Osteoblast (primary cell): Measurements from ENCODE around the gene STARD3. TPM values are rescaled to one million over a fixed set of nuclear protein-coding genes. Genes with fewer than 3 reads are reported as not detected.

Experiments
- DNase-seq: peaks from one replicate; pipeline ENCODE4 v3.0.0; 2011; ENCODE audit warnings: low spot score, mixed read lengths; ENCODE audit not compliant: insufficient read length; ENCODE audit errors: missing footprints
- H2AFZ ChIP-seq: 2 replicates; pipeline ENCODE4 v1.6.0; 2011; ENCODE audit warnings: mild to moderate bottlenecking, low read length
- H3K27ac ChIP-seq: 2 replicates; pipeline ENCODE4 v1.5.1; 2011; ENCODE audit warnings: mild to moderate bottlenecking, low read depth, low read length, moderate library complexity
- H3K27me3 ChIP-seq: 2 replicates; pipeline ENCODE4 v1.6.0; 2012; ENCODE audit warnings: mild to moderate bottlenecking, control low read depth, inconsistent platforms, low read length, moderate library complexity; ENCODE audit not compliant: insufficient read depth
- H3K36me3 ChIP-seq: 2 replicates; pipeline ENCODE4 v1.5.1; 2011; ENCODE audit warnings: mild to moderate bottlenecking, low read length, control low read depth, moderate library complexity; ENCODE audit not compliant: insufficient read depth
- H3K4me1 ChIP-seq: 2 replicates; pipeline ENCODE4 v1.5.1; 2011; ENCODE audit warnings: mild to moderate bottlenecking, low read length, control low read depth, moderate library complexity; ENCODE audit not compliant: insufficient read depth
- H3K4me2 ChIP-seq: 2 replicates; pipeline ENCODE4 v1.6.0; 2011; ENCODE audit warnings: mild to moderate bottlenecking, low read length; ENCODE audit not compliant: insufficient read depth
- H3K4me3 ChIP-seq: fragments of 200-600 bp; sonication (generic); 3 replicates; pipeline ENCODE4 v1.5.1; 2012; ENCODE audit warnings: mild to moderate bottlenecking, low read length, inconsistent platforms; ENCODE audit not compliant: insufficient read depth
- H3K79me2 ChIP-seq: 2 replicates; pipeline ENCODE4 v1.6.0; 2012; ENCODE audit warnings: mild to moderate bottlenecking, low read length, control low read depth, inconsistent platforms; ENCODE audit not compliant: insufficient read depth
- H3K9me3 ChIP-seq: 2 replicates; pipeline ENCODE4 v1.5.1; 2011; ENCODE audit warnings: low read depth, low read length, control low read depth
- H4K20me1 ChIP-seq: 2 replicates; pipeline ENCODE4 v1.6.0; 2012; ENCODE audit warnings: mild to moderate bottlenecking, low read length, control low read depth; ENCODE audit not compliant: insufficient read depth
- CTCF ChIP-seq: IDR thresholded peaks from 2 replicates; pipeline ENCODE4 v1.5.1; 2011; ENCODE audit warnings: mild to moderate bottlenecking, low read depth, low read length, moderate library complexity; ENCODE audit errors: extremely low read depth
- total RNA-seq: library from RNA; depleted of rRNA; stranded (reverse); fragments of >200 nt; gene quantifications from 2 replicates; pipeline ENCODE4 v1.2.3, GENCODE V29; 2012

The STARD3 gene
- total RNA-seq, 1 donor: 35.8 TPM

DNA sequence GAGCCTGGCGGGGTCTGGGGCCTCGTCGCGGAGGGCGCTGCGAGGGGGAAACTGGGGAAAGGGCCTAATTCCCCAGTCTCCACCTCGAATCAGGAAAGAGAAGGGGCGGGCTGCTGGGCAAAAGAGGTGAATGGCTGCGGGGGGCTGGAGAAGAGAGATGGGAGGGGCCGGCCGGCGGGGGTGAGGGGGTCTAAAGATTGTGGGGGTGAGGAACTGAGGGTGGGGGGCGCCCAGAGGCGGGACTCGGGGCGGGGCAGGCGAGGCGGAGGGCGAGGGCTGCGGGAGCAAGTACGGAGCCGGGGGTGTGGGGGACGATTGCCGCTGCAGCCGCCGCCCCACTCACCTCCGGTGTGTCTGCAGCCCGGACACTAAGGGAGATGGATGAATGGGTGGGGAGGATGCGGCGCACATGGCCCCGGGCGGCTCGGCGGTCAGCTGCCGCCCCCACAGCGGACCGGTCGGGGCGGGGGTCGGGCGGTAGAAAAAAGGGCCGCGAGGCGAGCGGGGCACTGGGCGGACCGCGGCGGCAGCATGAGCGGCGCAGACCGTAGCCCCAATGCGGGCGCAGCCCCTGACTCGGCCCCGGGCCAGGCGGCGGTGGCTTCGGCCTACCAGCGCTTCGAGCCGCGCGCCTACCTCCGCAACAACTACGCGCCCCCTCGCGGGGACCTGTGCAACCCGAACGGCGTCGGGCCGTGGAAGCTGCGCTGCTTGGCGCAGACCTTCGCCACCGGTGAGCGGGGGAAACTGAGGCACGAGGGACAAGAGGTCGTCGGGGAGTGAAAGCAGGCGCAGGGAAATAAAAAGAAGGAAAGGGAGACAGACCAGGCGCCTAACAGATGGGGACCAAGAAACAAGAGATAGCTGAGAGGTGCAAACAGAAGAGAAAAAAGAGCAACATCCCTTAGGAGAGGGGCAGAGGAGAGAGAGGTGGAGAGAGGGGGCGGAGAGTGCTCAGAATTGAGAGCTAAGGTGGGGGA, 31.3 kb downstream of the STARD3 start, which contains the start of gene PNMT:
PNMT (plus strand) TSS at position 509 of the 980 bp plus-strand sequence; CDS start at position 532, 23 bp downstream.
- Histone ChIP-seq H3K9me3 (no peaks in the 10 kb centered on the region), H4K20me1 (peaks cover 6% of the 10 kb centered on the region), H3K27ac (no peak within 1 kb of the TSS), H3K4me2 (peak within 1 kb of the TSS; percentile 60), H3K79me2 (no peaks in the 10 kb centered on the region), H3K4me3 (peak within 1 kb of the TSS; percentile 42), H3K27me3 (peaks cover 71% of the 10 kb centered on the region), H2AFZ (no peak within 1 kb of the TSS), H3K4me1 (no peaks in the 10 kb centered on the region), H3K36me3 (no peaks in the 10 kb centered on the region)
- TF ChIP-seq CTCF: peak; percentile 36
- DNase-seq: peak; percentile 93

DNA sequence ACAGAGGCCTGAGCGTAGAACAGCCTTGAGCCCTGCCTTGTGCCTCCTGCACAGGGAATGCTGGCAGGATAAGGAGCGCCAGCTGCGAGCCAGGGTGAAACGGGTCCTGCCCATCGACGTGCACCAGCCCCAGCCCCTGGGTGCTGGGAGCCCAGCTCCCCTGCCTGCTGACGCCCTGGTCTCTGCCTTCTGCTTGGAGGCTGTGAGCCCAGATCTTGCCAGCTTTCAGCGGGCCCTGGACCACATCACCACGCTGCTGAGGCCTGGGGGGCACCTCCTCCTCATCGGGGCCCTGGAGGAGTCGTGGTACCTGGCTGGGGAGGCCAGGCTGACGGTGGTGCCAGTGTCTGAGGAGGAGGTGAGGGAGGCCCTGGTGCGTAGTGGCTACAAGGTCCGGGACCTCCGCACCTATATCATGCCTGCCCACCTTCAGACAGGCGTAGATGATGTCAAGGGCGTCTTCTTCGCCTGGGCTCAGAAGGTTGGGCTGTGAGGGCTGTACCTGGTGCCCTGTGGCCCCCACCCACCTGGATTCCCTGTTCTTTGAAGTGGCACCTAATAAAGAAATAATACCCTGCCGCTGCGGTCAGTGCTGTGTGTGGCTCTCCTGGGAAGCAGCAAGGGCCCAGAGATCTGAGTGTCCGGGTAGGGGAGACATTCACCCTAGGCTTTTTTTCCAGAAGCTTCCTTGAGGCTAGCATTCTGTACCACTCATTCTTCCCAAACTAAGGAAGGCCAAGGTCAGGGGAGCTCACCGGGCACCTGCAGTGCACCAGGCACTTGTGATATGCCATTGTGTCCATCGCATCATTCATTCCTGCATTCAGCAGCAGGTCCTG, 33.2 kb downstream of the STARD3 start:
- Histone ChIP-seq H3K4me2 (no peak overlapping the region), H3K79me2 (no peaks in the 10 kb centered on the region), H3K4me1 (no peaks in the 10 kb centered on the region), H3K4me3 (no peak overlapping the region), H4K20me1 (peaks cover 6% of the 10 kb centered on the region), H2AFZ (no peak overlapping the region), H3K27ac (no peak overlapping the region), H3K27me3 (peaks cover 65% of the 10 kb centered on the region), H3K9me3 (no peaks in the 10 kb centered on the region), H3K36me3 (no peaks in the 10 kb centered on the region)
- TF ChIP-seq CTCF: no peak
- DNase-seq: peak; percentile 77

DNA sequence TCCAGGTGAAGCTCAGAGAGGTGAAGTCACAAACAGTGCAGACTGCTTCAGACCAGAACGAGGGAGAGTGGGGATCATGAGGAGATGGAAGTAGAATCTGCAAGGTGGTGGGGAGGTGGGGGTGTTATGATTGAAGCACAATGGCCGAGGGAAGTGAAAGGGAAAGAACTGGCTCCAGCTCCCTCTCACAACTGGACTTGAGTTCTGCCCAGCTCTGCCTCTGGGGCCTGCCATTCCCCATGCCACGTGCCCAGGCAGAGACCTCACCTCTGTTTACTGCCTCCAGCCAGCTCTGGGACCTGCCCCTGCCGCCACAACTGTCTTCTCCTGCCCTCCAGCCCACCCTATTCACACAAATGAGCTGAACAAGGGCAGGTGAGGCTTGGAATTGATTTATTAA, 33.8 kb downstream of the STARD3 start:
- peaks cover 60% of the 10 kb centered on the region for H3K27me3 ChIP-seq
- no peak for TF ChIP-seq CTCF
- no peaks in the 10 kb centered on the region for H3K36me3 ChIP-seq
- H3K27ac ChIP-seq: no peak overlapping the region
- H3K4me1 ChIP-seq: no peaks in the 10 kb centered on the region
- H3K9me3 ChIP-seq: no peaks in the 10 kb centered on the region
- no peaks in the 10 kb centered on the region for H3K79me2 ChIP-seq
- peaks cover 6% of the 10 kb centered on the region for H4K20me1 ChIP-seq
- DNase-seq: peak; percentile 74
- no peak overlapping the region for H3K4me3 ChIP-seq
- no peak overlapping the region for H2AFZ ChIP-seq
- no peak overlapping the region for H3K4me2 ChIP-seq
